ENCODE data around the gene SLC31A2.

Gene SLC31A2

DNA sequence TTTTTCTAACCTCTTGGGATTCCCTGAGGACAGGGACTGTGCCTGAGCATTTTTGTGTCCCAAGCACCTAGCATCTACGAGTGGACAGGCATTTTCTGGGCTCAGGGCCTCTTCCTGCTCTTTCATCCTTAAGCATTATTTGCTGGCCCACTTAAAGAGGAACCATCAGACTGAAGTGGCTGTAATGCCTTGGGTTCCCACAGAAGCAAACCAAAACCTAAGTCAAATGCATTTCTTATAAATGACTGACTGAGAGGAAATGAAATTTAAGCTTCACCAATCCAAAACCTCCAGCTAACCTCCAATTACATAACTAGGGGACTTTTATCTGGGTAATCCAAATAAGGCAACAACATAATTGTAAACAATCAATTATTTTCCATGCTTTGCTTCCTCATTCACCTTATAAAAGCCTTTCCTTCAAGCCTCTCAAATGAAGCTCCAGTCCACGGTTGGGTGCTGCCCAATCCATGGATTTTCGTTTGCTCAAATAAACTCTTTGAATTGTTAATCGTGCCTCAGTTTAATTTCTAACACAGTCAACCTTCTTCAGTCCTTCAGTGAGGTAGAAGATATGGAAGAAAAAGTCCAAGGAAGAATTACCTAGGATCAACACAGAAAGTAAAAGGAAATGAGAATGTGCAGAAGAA lies 25.3 kb upstream of the SLC31A2 start:
- WGBS (ENCODE audit: extremely low coverage, insufficient coverage, low lambda C conversion rate), result no CpG with 5 or more reads among the region's 4 CpGs

DNA sequence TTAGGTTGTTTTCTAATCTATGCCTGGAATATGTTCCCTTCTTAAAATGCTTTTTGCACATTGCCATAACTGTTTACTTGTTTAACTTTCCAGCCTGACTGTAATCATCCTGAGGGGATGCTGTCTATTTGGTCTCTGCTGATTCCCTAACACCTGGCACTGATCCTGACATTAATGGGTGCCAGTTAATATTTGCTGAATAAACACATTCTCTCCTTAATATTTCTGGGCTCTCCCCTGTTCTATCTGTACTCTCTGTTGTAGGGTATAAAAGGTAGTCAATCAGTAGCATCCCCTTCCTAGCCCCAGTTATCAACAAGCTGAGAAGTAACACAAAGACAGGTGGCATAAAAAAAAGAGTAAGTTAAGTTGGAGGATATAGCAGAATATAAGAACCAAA lies 21.3 kb upstream of the SLC31A2 start:
- H3K4me2 ChIP-seq (ENCODE audit: low read length), result no peak overlapping the region
- no peak for DNase-seq
- H4K5ac ChIP-seq (ENCODE audit: low read length), result no peak overlapping the region
- no peak overlapping the region for H2BK5ac ChIP-seq (ENCODE audit: low read length)
- H3K79me2 ChIP-seq (ENCODE audit: control insufficient read depth, insufficient read depth, low read length), result no peaks in the 10 kb centered on the region
- H4K8ac ChIP-seq (ENCODE audit: low read depth, low read length), result no peak overlapping the region
- no peak overlapping the region for H3K27ac ChIP-seq (ENCODE audit: low read depth, low read length)
- H2BK15ac ChIP-seq (replicated peaks; ENCODE audit: low read depth), result no peak overlapping the region
- no peak overlapping the region for H3K18ac ChIP-seq (ENCODE audit: low read length)
- H3K4me3 ChIP-seq (ENCODE audit: low read length), result no peak overlapping the region
- no peaks in the 10 kb centered on the region for H3K27me3 ChIP-seq (ENCODE audit: insufficient read depth, low read length, poor library complexity)
- H3K79me1 ChIP-seq (ENCODE audit: low read length), result no peaks in the 10 kb centered on the region
- H3K23ac ChIP-seq (ENCODE audit: low read length), result no peak overlapping the region
- H3K56ac ChIP-seq (ENCODE audit: low read length), result no peak overlapping the region
- no peak overlapping the region for H3K9ac ChIP-seq (ENCODE audit: low read length)
- no peaks in the 10 kb centered on the region for H3K36me3 ChIP-seq (ENCODE audit: control insufficient read depth, insufficient read depth, low read length)
- H2BK120ac ChIP-seq (ENCODE audit: low read depth, low read length), result no peak overlapping the region
- H2AK5ac ChIP-seq (ENCODE audit: low read length), result no peak overlapping the region
- no peaks in the 10 kb centered on the region for H3K4me1 ChIP-seq (ENCODE audit: control insufficient read depth, low read depth, low read length)
- H3K4ac ChIP-seq (ENCODE audit: low read depth, low read length), result no peak overlapping the region

More for the DNA sequence above, 25.3 kb upstream of the SLC31A2 start:
- no peaks in the 10 kb centered on the region for H3K79me1 ChIP-seq (ENCODE audit: low read length)
- no peak for DNase-seq
- H3K56ac ChIP-seq (ENCODE audit: low read length), result no peak overlapping the region
- no peak overlapping the region for H3K4ac ChIP-seq (ENCODE audit: low read depth, low read length)
- no peak overlapping the region for H3K23ac ChIP-seq (ENCODE audit: low read length)
- no peaks in the 10 kb centered on the region for H3K4me1 ChIP-seq (ENCODE audit: control insufficient read depth, low read depth, low read length)
- H3K79me2 ChIP-seq (ENCODE audit: control insufficient read depth, insufficient read depth, low read length), result no peaks in the 10 kb centered on the region
- H2BK15ac ChIP-seq (replicated peaks; ENCODE audit: low read depth), result no peak overlapping the region
- H3K18ac ChIP-seq (ENCODE audit: low read length), result no peak overlapping the region
- no peaks in the 10 kb centered on the region for H3K36me3 ChIP-seq (ENCODE audit: control insufficient read depth, insufficient read depth, low read length)
- H3K4me2 ChIP-seq (ENCODE audit: low read length), result no peak overlapping the region
- H4K5ac ChIP-seq (ENCODE audit: low read length), result no peak overlapping the region
- no peak overlapping the region for H3K27ac ChIP-seq (ENCODE audit: low read depth, low read length)
- H2BK120ac ChIP-seq (ENCODE audit: low read depth, low read length), result no peak overlapping the region
- no peak overlapping the region for H2AK5ac ChIP-seq (ENCODE audit: low read length)
- H4K8ac ChIP-seq (ENCODE audit: low read depth, low read length), result no peak overlapping the region
- H3K4me3 ChIP-seq (ENCODE audit: low read length), result no peak overlapping the region
- H3K27me3 ChIP-seq (ENCODE audit: insufficient read depth, low read length, poor library complexity), result no peaks in the 10 kb centered on the region
- no peak overlapping the region for H2BK5ac ChIP-seq (ENCODE audit: low read length)
- no peak overlapping the region for H3K9ac ChIP-seq (ENCODE audit: low read length)

DNA sequence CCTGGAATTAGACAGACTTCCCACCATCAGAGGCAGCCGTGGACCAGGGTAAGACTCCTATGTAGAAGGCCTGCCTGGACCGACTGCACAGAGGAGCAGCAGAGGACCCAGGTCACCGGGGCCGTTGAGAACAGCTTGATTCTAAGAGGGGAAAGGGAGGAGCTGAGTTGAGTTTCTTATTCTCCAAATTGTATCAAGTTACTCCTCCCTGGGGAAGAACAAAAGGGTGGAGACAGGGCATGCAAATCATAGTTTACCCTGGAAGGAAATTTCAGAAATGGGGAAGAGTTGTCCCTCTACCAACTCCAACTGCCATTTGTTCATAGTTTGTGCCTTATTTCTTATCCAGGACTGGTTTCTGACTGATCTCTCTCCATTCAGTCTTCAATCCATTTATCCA lies 20.9 kb upstream of the SLC31A2 start:
- H3K4ac ChIP-seq (ENCODE audit: low read depth, low read length), result no peak overlapping the region
- H3K9ac ChIP-seq (ENCODE audit: low read length), result no peak overlapping the region
- no peak overlapping the region for H3K4me3 ChIP-seq (ENCODE audit: low read length)
- no peak overlapping the region for H2BK120ac ChIP-seq (ENCODE audit: low read depth, low read length)
- no peak overlapping the region for H3K23ac ChIP-seq (ENCODE audit: low read length)
- no peak overlapping the region for H2BK5ac ChIP-seq (ENCODE audit: low read length)
- H3K18ac ChIP-seq (ENCODE audit: low read length), result no peak overlapping the region
- H3K79me2 ChIP-seq (ENCODE audit: control insufficient read depth, insufficient read depth, low read length), result no peaks in the 10 kb centered on the region
- no peak overlapping the region for H3K4me2 ChIP-seq (ENCODE audit: low read length)
- no peak for DNase-seq
- H3K36me3 ChIP-seq (ENCODE audit: control insufficient read depth, insufficient read depth, low read length), result no peaks in the 10 kb centered on the region
- H3K56ac ChIP-seq (ENCODE audit: low read length), result no peak overlapping the region
- no peaks in the 10 kb centered on the region for H3K27me3 ChIP-seq (ENCODE audit: insufficient read depth, low read length, poor library complexity)
- H3K79me1 ChIP-seq (ENCODE audit: low read length), result no peaks in the 10 kb centered on the region
- H4K5ac ChIP-seq (ENCODE audit: low read length), result no peak overlapping the region
- no peak overlapping the region for H3K27ac ChIP-seq (ENCODE audit: low read depth, low read length)
- no peaks in the 10 kb centered on the region for H3K4me1 ChIP-seq (ENCODE audit: control insufficient read depth, low read depth, low read length)
- no peak overlapping the region for H2BK15ac ChIP-seq (replicated peaks; ENCODE audit: low read depth)
- H2AK5ac ChIP-seq (ENCODE audit: low read length), result no peak overlapping the region
- WGBS (ENCODE audit: extremely low coverage, insufficient coverage, low lambda C conversion rate), result no CpG with 5 or more reads among the region's 4 CpGs
- no peak overlapping the region for H4K8ac ChIP-seq (ENCODE audit: low read depth, low read length)

DNA sequence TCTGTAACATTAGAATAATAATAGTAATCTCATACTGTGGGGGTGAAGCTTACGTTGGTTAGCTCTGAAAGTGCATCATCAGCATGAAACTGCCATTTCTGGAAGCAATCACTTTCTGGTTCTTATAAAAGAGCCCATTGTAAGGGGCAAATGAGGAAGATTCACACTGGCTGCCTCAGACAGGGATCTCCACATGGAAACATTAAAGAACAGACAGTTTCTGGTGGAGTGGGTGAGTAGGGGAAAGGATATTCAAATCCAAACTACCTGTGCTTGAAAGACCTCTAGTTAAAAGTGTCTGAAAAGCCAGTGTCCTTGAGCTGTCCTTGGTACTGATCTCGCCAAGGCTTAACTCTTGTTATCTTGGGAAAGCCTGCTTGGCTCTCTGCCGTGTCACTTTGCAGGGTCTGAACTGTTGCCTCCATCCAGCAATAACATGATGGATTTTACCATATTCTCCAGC lies 19.1 kb upstream of the SLC31A2 start:
- H3K18ac ChIP-seq (ENCODE audit: low read length), result no peak overlapping the region
- no peak overlapping the region for H3K56ac ChIP-seq (ENCODE audit: low read length)
- H4K8ac ChIP-seq (ENCODE audit: low read depth, low read length), result no peak overlapping the region
- H3K4me2 ChIP-seq (ENCODE audit: low read length), result no peak overlapping the region
- no peaks in the 10 kb centered on the region for H3K4me1 ChIP-seq (ENCODE audit: control insufficient read depth, low read depth, low read length)
- no peaks in the 10 kb centered on the region for H3K36me3 ChIP-seq (ENCODE audit: control insufficient read depth, insufficient read depth, low read length)
- H4K5ac ChIP-seq (ENCODE audit: low read length), result no peak overlapping the region
- no peak overlapping the region for H3K9ac ChIP-seq (ENCODE audit: low read length)
- no peaks in the 10 kb centered on the region for H3K27me3 ChIP-seq (ENCODE audit: insufficient read depth, low read length, poor library complexity)
- no peak overlapping the region for H2AK5ac ChIP-seq (ENCODE audit: low read length)
- no peak overlapping the region for H2BK15ac ChIP-seq (replicated peaks; ENCODE audit: low read depth)
- H3K4me3 ChIP-seq (ENCODE audit: low read length), result no peak overlapping the region
- H2BK120ac ChIP-seq (ENCODE audit: low read depth, low read length), result no peak overlapping the region
- no peak overlapping the region for H3K23ac ChIP-seq (ENCODE audit: low read length)
- no peaks in the 10 kb centered on the region for H3K79me1 ChIP-seq (ENCODE audit: low read length)
- H3K4ac ChIP-seq (ENCODE audit: low read depth, low read length), result no peak overlapping the region
- no peaks in the 10 kb centered on the region for H3K79me2 ChIP-seq (ENCODE audit: control insufficient read depth, insufficient read depth, low read length)
- no peak overlapping the region for H3K27ac ChIP-seq (ENCODE audit: low read depth, low read length)
- no CpG with 5 or more reads among the region's 3 CpGs for WGBS (ENCODE audit: extremely low coverage, insufficient coverage, low lambda C conversion rate)
- no peak overlapping the region for H2BK5ac ChIP-seq (ENCODE audit: low read length)
- peak; percentile 51 for DNase-seq

DNA sequence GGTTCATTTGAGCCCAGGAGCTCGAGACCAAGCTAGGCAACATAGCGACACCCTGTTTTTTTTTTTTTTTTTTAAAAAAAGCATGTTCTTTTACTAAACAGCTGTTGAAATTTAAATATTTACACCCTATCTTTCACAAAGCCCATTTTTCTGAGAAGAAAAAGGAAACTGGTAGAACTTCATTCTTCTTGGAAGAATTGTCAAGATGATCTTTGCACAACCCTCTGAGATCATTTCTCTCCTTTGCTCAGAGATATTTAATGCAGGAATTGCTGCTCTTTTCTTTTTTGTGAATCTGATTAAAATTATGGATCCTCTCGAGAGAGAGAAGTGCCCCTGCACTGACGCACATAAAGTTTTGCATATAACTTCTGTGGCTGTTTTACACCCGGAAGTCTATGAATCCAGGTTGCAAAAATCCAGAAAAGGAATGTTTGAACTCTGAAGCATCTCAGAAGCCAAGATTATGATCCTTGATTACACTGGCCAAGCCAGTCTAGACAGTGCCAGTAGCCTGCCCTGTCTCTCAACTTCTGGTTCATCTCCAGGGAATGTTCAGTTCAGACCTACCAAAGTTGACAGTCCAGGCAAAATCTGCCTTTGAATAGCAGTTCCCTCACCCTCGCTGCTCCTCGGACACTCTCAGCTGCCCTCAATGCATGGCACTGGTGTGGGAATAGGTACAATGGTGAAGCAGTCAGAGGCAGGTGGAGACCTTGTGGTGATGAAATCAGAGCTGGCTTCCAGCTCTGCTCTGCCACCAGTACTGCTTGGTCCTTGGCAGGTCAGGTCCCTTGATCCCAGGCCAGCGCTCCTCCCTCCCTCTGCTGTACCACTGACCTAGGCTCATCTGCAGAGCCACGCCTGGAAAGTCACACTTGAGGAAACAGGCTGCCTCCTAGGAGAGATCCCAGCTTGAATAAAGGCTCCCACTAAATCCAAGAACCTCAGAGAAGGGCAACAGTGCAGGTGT lies 13.3 kb upstream of the SLC31A2 start:
- H3K4ac ChIP-seq (ENCODE audit: low read depth, low read length), result no peak overlapping the region
- H3K9ac ChIP-seq (ENCODE audit: low read length), result no peak overlapping the region
- H3K4me1 ChIP-seq (ENCODE audit: control insufficient read depth, low read depth, low read length), result no peaks in the 10 kb centered on the region
- no peak for DNase-seq
- H3K27ac ChIP-seq (ENCODE audit: low read depth, low read length), result no peak overlapping the region
- no peak overlapping the region for H2BK120ac ChIP-seq (ENCODE audit: low read depth, low read length)
- H3K79me2 ChIP-seq (ENCODE audit: control insufficient read depth, insufficient read depth, low read length), result no peaks in the 10 kb centered on the region
- no peak overlapping the region for H3K56ac ChIP-seq (ENCODE audit: low read length)
- H3K18ac ChIP-seq (ENCODE audit: low read length), result no peak overlapping the region
- H3K4me2 ChIP-seq (ENCODE audit: low read length), result no peak overlapping the region
- H2BK5ac ChIP-seq (ENCODE audit: low read length), result no peak overlapping the region
- no peak overlapping the region for H4K8ac ChIP-seq (ENCODE audit: low read depth, low read length)
- H2BK15ac ChIP-seq (replicated peaks; ENCODE audit: low read depth), result no peak overlapping the region
- H3K27me3 ChIP-seq (ENCODE audit: insufficient read depth, low read length, poor library complexity), result no peaks in the 10 kb centered on the region
- WGBS (ENCODE audit: extremely low coverage, insufficient coverage, low lambda C conversion rate), result no CpG with 5 or more reads among the region's 9 CpGs
- no peak overlapping the region for H3K4me3 ChIP-seq (ENCODE audit: low read length)
- H3K79me1 ChIP-seq (ENCODE audit: low read length), result no peaks in the 10 kb centered on the region
- no peak overlapping the region for H4K5ac ChIP-seq (ENCODE audit: low read length)
- H2AK5ac ChIP-seq (ENCODE audit: low read length), result no peak overlapping the region
- H3K23ac ChIP-seq (ENCODE audit: low read length), result no peak overlapping the region
- no peaks in the 10 kb centered on the region for H3K36me3 ChIP-seq (ENCODE audit: control insufficient read depth, insufficient read depth, low read length)
